ENCODE data around the gene UTS2R. TPM values are rescaled to one million over a fixed set of nuclear protein-coding genes. Genes with fewer than 3 reads are reported as not detected.
A peak's percentile ranks its signal among the peaks of the same experiment; 100 is the strongest.

The UTS2R gene
- total RNA-seq (ENCODE audit: low replicate concordance): 0.46 TPM in 1 of 2 replicates, not detected in the other

- H3K27me3 Mint-ChIP-seq (ENCODE audit: insufficient read depth, low read depth): peaks cover 6% of the 10 kb centered on the region
- Histone ChIP-seq H3K4me2 (peak within 1 kb of the TSS; percentile 94), H3F3A (ENCODE audit: low read depth) (peaks cover 22% of the 10 kb centered on the region), H3K36me3 (no peaks in the 10 kb centered on the region), H3K4me1 (peaks cover 15% of the 10 kb centered on the region), H3K27me3 (peaks cover 47% of the 10 kb centered on the region), H3K9ac (no peak within 1 kb of the TSS), H3K79me2 (ENCODE audit: low read depth) (no peaks in the 10 kb centered on the region), H3K27ac (no peak within 1 kb of the TSS), H2AFZ (replicated peaks) (peak within 1 kb of the TSS; percentile 65), H3K4me3 (peak within 1 kb of the TSS; percentile 48), H3K9me3 (ENCODE audit: low read depth) (no peaks in the 10 kb centered on the region), H4K20me1 (ENCODE audit: low read depth) (no peaks in the 10 kb centered on the region)
- H3K36me3 Mint-ChIP-seq: no peaks in the 10 kb centered on the region
- TF ChIP-seq CTCF (IDR thresholded peaks at IDR 0.05) (no peak), EZH2phosphoT487 (IDR thresholded peaks at IDR 0.05) (peak; percentile 51), EZH2 (IDR thresholded peaks at IDR 0.05) (peak; percentile 67)
- H3K9me3 Mint-ChIP-seq: peaks cover 3% of the 10 kb centered on the region
- peak; percentile 81 for DNase-seq (ENCODE audit: low spot score)
- no peak within 1 kb of the TSS for H3K27ac Mint-ChIP-seq
- H3K4me3 Mint-ChIP-seq: peak within 1 kb of the TSS; percentile 79
- peaks cover 41% of the 10 kb centered on the region for H3K4me1 Mint-ChIP-seq
These were observed at the start of gene UTS2R for GRCh38 chr17:82371333-82372248. Gene UTS2R, plus strand, starts transcription at chr17:82371765. Its CDS starts 2,560 bp downstream, at chr17:82374325.

DNA sequence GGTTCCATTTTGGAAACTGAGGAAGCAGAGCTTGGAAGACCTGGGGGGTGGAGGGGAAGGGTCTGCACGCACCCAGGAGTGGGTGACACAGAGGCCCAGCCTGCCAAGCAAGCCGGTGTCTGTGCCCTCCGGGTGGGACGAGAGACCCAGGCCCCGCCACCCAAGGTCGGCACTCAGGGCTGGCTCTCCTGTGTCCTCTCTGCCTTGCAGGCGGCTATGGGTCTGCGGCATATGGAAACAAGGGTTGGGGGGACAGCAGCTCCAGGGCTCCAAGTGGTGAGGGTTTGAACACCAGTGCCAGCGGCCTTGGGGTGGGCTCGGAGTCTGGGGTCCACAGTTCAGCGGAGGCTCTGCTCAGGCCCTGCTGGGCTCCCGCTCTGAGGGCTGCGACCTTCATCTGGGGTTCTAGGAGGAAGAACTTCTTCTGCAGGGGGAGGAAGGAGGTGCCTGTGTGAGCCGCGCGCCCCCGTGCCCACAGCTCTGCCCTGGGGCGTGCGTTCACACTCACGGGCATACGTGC, 49.6 kb upstream of the UTS2R start:
- no peak overlapping the region for H3K4me3 ChIP-seq
- Mint-ChIP-seq H3K4me3 (no peak overlapping the region), H3K4me1 (peaks cover 12% of the 10 kb centered on the region), H3K9me3 (no peaks in the 10 kb centered on the region), H3K36me3 (no peaks in the 10 kb centered on the region), H3K27me3 (ENCODE audit: insufficient read depth, low read depth) (peaks cover 6% of the 10 kb centered on the region), H3K27ac (no peak overlapping the region)
- H2AFZ ChIP-seq (replicated peaks): no peak overlapping the region
- no peak overlapping the region for H3K27ac ChIP-seq
- no peaks in the 10 kb centered on the region for H3K9me3 ChIP-seq (ENCODE audit: low read depth)
- TF ChIP-seq EZH2 (IDR thresholded peaks at IDR 0.05) (no peak), EZH2phosphoT487 (IDR thresholded peaks at IDR 0.05) (no peak), CTCF (IDR thresholded peaks at IDR 0.05) (no peak)
- peaks cover 10% of the 10 kb centered on the region for H3K4me1 ChIP-seq
- H3K9ac ChIP-seq: no peak overlapping the region
- peaks cover 28% of the 10 kb centered on the region for H3F3A ChIP-seq (ENCODE audit: low read depth)
- no peaks in the 10 kb centered on the region for H3K79me2 ChIP-seq (ENCODE audit: low read depth)
- H3K36me3 ChIP-seq: no peaks in the 10 kb centered on the region
- DNase-seq (ENCODE audit: low spot score): no peak
- peaks cover 22% of the 10 kb centered on the region for H3K27me3 ChIP-seq
- H4K20me1 ChIP-seq (ENCODE audit: low read depth): no peaks in the 10 kb centered on the region
- H3K4me2 ChIP-seq: no peak overlapping the region

- H3K4me2 ChIP-seq: no peak overlapping the region
- H3K9me3 ChIP-seq (ENCODE audit: low read depth): no peaks in the 10 kb centered on the region
- H3K27me3 ChIP-seq: peaks cover 25% of the 10 kb centered on the region
- no peaks in the 10 kb centered on the region for H3K36me3 Mint-ChIP-seq
- H3K79me2 ChIP-seq (ENCODE audit: low read depth): no peaks in the 10 kb centered on the region
- H2AFZ ChIP-seq (replicated peaks): no peak overlapping the region
- H3K27ac Mint-ChIP-seq: no peak overlapping the region
- H3K4me1 Mint-ChIP-seq: peaks cover 18% of the 10 kb centered on the region
- H3K9me3 Mint-ChIP-seq: no peaks in the 10 kb centered on the region
- H3K27me3 Mint-ChIP-seq (ENCODE audit: insufficient read depth, low read depth): peaks cover 6% of the 10 kb centered on the region
- peaks cover 28% of the 10 kb centered on the region for H3F3A ChIP-seq (ENCODE audit: low read depth)
- H3K36me3 ChIP-seq: no peaks in the 10 kb centered on the region
- H3K27ac ChIP-seq: no peak overlapping the region
- H4K20me1 ChIP-seq (ENCODE audit: low read depth): no peaks in the 10 kb centered on the region
- no peak overlapping the region for H3K4me3 ChIP-seq
- H3K9ac ChIP-seq: no peak overlapping the region
- DNase-seq (ENCODE audit: low spot score): no peak
- H3K4me3 Mint-ChIP-seq: no peak overlapping the region
- H3K4me1 ChIP-seq: peaks cover 13% of the 10 kb centered on the region
- TF ChIP-seq EZH2 (IDR thresholded peaks at IDR 0.05) (no peak), EZH2phosphoT487 (IDR thresholded peaks at IDR 0.05) (no peak), CTCF (IDR thresholded peaks at IDR 0.05) (no peak)
These were observed 48.8 kb upstream of the UTS2R start for GRCh38 chr17:82322526-82323453.
